GM11168 (cell line): ENCODE results near the gene ABAT.

ENCODE experiments used
- in situ Hi-C: fragments of 300-500 bp; cut with MboI; formaldehyde crosslinking; loops from one replicate; pipeline ENCODE4 v1.12.0; 2022; ENCODE audit warnings: low sequenced_read_pairs; ENCODE audit not compliant: unreplicated experiment

ABAT gene

GRCh38 chr16:8674413-8675022, at the start of gene ABAT:
ABAT (plus strand) TSS chr16:8674617; CDS start chr16:8735740, 61,123 bp downstream.
- in situ Hi-C loops = no loop called here

GRCh38 chr16:8625491-8626087, 48.8 kb upstream of the ABAT start:
- in situ Hi-C loops = no loop called here

- in situ Hi-C loops = no loop called here
Observed at GRCh38 chr16:8626946-8627345, 47.5 kb upstream of the ABAT start.

GRCh38 chr16:8627456-8627855, 47.0 kb upstream of the ABAT start:
- in situ Hi-C loops = no loop called here

GRCh38 chr16:8628981-8629725, 45.3 kb upstream of the ABAT start:
- in situ Hi-C loops = no loop called here

- in situ Hi-C loops = no loop called here
Observed at GRCh38 chr16:8630255-8630953, 44.0 kb upstream of the ABAT start.

GRCh38 chr16:8631373-8631772, 43.0 kb upstream of the ABAT start:
- in situ Hi-C loops = no loop called here

- in situ Hi-C loops = no loop called here
Observed at GRCh38 chr16:8631818-8632465, 42.5 kb upstream of the ABAT start.

- in situ Hi-C loops = no loop called here
Observed at GRCh38 chr16:8632675-8633182, 41.7 kb upstream of the ABAT start.

- in situ Hi-C loops = no loop called here
Observed at GRCh38 chr16:8634991-8635736, 39.3 kb upstream of the ABAT start.

- in situ Hi-C loops = no loop called here
Observed at GRCh38 chr16:8639694-8640093, 34.7 kb upstream of the ABAT start.

- in situ Hi-C loops = no loop called here
Observed at GRCh38 chr16:8641671-8642070, 32.7 kb upstream of the ABAT start.

GRCh38 chr16:8642146-8642545, 32.3 kb upstream of the ABAT start:
- in situ Hi-C loops = no loop called here

GRCh38 chr16:8644211-8645140, 29.9 kb upstream of the ABAT start:
- in situ Hi-C loops = no loop called here

- in situ Hi-C loops = no loop called here
Observed at GRCh38 chr16:8645141-8645521, 29.3 kb upstream of the ABAT start.

GRCh38 chr16:8645831-8646230, 28.6 kb upstream of the ABAT start:
- in situ Hi-C loops = no loop called here

- in situ Hi-C loops = no loop called here
Observed at GRCh38 chr16:8646326-8647053, 27.9 kb upstream of the ABAT start.

- in situ Hi-C loops = no loop called here
Observed at GRCh38 chr16:8647721-8648318, 26.6 kb upstream of the ABAT start.
